HepG2 (cell line): ENCODE measurements around the gene ARHGAP21. TPM values are rescaled to one million over a fixed set of nuclear protein-coding genes. Genes with fewer than 3 reads are reported as not detected.

Experiments used
- ATF1 ChIP-seq: IDR thresholded peaks from 2 replicates; pipeline ENCODE4 v1.6.1; 2016; ENCODE audit warnings: mild to moderate bottlenecking, control low read depth
- HMG20A ChIP-seq: IDR thresholded peaks from 2 replicates; pipeline ENCODE4 v1.6.1; 2016; ENCODE audit warnings: borderline replicate concordance
- KDM2A ChIP-seq: sonication (generic); formaldehyde crosslinking; IDR thresholded peaks from 2 replicates; pipeline ENCODE4 v1.4.0; 2020; ENCODE audit warnings: low read depth, missing genetic modification reagents, borderline replicate concordance
- NAIF1 ChIP-seq: sonication (generic); formaldehyde crosslinking; IDR thresholded peaks from 2 replicates; pipeline ENCODE4 v1.5.0; 2020; ENCODE audit warnings: mild to moderate bottlenecking, missing genetic modification reagents, borderline replicate concordance
- NFIC ChIP-seq: IDR thresholded peaks from 2 replicates; pipeline ENCODE4 v1.6.1; 2012; ENCODE audit warnings: mild to moderate bottlenecking, low read length, inconsistent platforms
- PHF21A ChIP-seq: sonication (generic); formaldehyde crosslinking; IDR thresholded peaks from 2 replicates; pipeline ENCODE4 v1.5.0; 2020; ENCODE audit warnings: mild to moderate bottlenecking, missing genetic modification reagents
- POLR2A ChIP-seq, 2 experiments: IDR thresholded peaks; 2 replicates each; pipeline ENCODE4 v1.6.1; 2011; ENCODE audit warnings: low read depth in 2 of 2, low read length in 2 of 2, mild to moderate bottlenecking in 1 of 2, moderate library complexity in 1 of 2; ENCODE audit not compliant: insufficient read depth in 1 of 2
- SMAD9 ChIP-seq: sonication (generic); formaldehyde crosslinking; IDR thresholded peaks from 2 replicates; pipeline ENCODE4 v1.5.1; 2020; ENCODE audit warnings: mild to moderate bottlenecking, missing genetic modification reagents
- SPEN ChIP-seq: sonication (generic); formaldehyde crosslinking; IDR thresholded peaks from 2 replicates; pipeline ENCODE4 v1.5.1; 2020; ENCODE audit warnings: low read depth, mild to moderate bottlenecking, missing genetic modification reagents
- TAF1 ChIP-seq: sonication (generic); formaldehyde crosslinking; IDR thresholded peaks from 2 replicates; pipeline ENCODE4 v1.4.0; 2020; ENCODE audit warnings: missing genetic modification reagents
- YY1 ChIP-seq: IDR thresholded peaks from 2 replicates; pipeline ENCODE4 v1.6.1; 2011; ENCODE audit warnings: low read length, low read depth, moderate library complexity, mild to moderate bottlenecking; ENCODE audit not compliant: insufficient read depth, insufficient replicate concordance
- ZBTB1 ChIP-seq: sonication (generic); formaldehyde crosslinking; IDR thresholded peaks from 2 replicates; pipeline ENCODE4 v1.4.0; 2020; ENCODE audit warnings: missing genetic modification reagents, borderline replicate concordance
- ZNF10 ChIP-seq: sonication (generic); formaldehyde crosslinking; IDR thresholded peaks from 2 replicates; pipeline ENCODE4 v1.4.0; 2020; ENCODE audit warnings: mild to moderate bottlenecking, low read depth, missing genetic modification reagents, borderline replicate concordance
- polyA plus RNA-seq, 8 experiments: library from polyadenylated mRNA; depleted of rRNA in 3 of 8; stranded (reverse) in 7 of 8; unstranded in 1 of 8; fragments of >200 nt; fragmentation: Illumina TruSeq in 4 of 8; extraction: Trizol in 4 of 8; gene quantifications; 2 replicates each; pipeline versions ENCODE4 v1.2.1 to v1.2.3, GENCODE V29; 2011 to 2016; ENCODE audit warnings: low read depth in 4 of 8, missing spikeins in 1 of 8, mixed read lengths in 1 of 8; ENCODE audit not compliant: insufficient read depth in 1 of 8
- total RNA-seq, 5 experiments: library from RNA; depleted of rRNA; stranded (reverse); fragments of >200 nt; fragmentation: Illumina TruSeq; extraction: Trizol; gene quantifications; 2 replicates each; pipeline ENCODE4 v1.2.3, GENCODE V29; 2016; ENCODE audit warnings: low read depth in 1 of 5
- TF ChIP-seq, protein P1 (sequence below): sonication (generic); formaldehyde crosslinking; IDR thresholded peaks from 2 replicates; pipeline ENCODE4 v1.4.0; 2020; ENCODE audit warnings: missing genetic modification reagents
- TF ChIP-seq, protein P2 (sequence below): sonication (generic); formaldehyde crosslinking; IDR thresholded peaks from 2 replicates; pipeline ENCODE4 v1.4.0; 2020; ENCODE audit warnings: missing genetic modification reagents
- TF ChIP-seq, protein P3 (sequence below): sonication (generic); formaldehyde crosslinking; IDR thresholded peaks from 2 replicates; pipeline ENCODE4 v1.4.0; 2020; ENCODE audit warnings: mild to moderate bottlenecking, missing genetic modification reagents
- TF ChIP-seq, protein P4 (sequence below): IDR thresholded peaks from 2 replicates; pipeline ENCODE4 v1.6.1; 2016; ENCODE audit warnings: missing genetic modification reagents, missing compliant biosample characterization

ARHGAP21 gene
- total and polyA plus RNA-seq, 2 of the 13 experiments (the other 11 are each of a cell fraction or from before 2014, with no cell fraction given): 23.9 to 26.6 TPM

DNA sequence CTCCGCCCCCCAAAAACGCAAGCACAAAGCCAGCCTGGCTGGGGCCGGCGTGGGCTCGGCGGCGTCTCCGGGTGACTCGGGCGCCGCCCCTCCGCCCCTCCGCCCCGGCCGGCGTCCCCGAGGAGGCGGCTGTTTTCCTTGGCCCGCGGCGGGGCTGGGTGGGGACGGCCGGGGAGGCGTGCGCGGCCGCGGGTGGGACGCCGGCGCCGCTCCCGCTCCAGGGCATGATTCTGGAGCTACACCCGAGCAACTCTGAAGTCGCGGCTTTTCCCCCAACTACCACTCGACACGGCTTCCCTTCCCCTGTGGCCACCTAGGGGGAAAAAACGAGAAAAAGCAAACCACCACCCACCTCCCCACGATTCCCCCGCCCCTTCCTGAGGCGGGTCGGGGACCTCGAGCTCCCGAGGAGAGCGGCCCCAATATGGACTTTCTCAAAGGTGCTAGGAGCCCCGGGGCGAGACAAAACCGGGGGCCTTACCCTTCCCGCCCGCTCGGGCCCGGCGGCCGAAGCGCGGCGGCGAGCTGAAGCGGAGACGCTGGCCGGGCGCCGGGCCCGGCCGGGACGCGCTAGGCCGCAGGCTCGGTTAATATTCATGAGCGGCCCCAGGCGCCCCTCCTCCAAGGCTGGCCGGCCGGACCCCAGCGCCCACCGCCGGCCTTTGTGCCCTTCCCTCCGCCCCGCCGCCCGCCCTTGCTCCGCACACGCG is 856 bp downstream of the ARHGAP21 start (continued):
- TF ChIP-seq, protein P1, sequence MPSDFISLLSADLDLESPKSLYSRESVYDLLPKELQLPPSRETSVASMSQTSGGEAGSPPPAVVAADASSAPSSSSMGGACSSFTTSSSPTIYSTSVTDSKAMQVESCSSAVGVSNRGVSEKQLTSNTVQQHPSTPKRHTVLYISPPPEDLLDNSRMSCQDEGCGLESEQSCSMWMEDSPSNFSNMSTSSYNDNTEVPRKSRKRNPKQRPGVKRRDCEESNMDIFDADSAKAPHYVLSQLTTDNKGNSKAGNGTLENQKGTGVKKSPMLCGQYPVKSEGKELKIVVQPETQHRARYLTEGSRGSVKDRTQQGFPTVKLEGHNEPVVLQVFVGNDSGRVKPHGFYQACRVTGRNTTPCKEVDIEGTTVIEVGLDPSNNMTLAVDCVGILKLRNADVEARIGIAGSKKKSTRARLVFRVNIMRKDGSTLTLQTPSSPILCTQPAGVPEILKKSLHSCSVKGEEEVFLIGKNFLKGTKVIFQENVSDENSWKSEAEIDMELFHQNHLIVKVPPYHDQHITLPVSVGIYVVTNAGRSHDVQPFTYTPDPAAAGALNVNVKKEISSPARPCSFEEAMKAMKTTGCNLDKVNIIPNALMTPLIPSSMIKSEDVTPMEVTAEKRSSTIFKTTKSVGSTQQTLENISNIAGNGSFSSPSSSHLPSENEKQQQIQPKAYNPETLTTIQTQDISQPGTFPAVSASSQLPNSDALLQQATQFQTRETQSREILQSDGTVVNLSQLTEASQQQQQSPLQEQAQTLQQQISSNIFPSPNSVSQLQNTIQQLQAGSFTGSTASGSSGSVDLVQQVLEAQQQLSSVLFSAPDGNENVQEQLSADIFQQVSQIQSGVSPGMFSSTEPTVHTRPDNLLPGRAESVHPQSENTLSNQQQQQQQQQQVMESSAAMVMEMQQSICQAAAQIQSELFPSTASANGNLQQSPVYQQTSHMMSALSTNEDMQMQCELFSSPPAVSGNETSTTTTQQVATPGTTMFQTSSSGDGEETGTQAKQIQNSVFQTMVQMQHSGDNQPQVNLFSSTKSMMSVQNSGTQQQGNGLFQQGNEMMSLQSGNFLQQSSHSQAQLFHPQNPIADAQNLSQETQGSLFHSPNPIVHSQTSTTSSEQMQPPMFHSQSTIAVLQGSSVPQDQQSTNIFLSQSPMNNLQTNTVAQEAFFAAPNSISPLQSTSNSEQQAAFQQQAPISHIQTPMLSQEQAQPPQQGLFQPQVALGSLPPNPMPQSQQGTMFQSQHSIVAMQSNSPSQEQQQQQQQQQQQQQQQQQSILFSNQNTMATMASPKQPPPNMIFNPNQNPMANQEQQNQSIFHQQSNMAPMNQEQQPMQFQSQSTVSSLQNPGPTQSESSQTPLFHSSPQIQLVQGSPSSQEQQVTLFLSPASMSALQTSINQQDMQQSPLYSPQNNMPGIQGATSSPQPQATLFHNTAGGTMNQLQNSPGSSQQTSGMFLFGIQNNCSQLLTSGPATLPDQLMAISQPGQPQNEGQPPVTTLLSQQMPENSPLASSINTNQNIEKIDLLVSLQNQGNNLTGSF (CRISPR knock-in tag): 0 out of 2 replicates have a peak, but pooled peaks have one; percentile 28
- TF ChIP-seq KDM2A (CRISPR knock-in tag) (peak; percentile 59), TAF1 (CRISPR knock-in tag) (0 out of 2 replicates have a peak, but pooled peaks have one; percentile 28), NFIC (no peak), SPEN (CRISPR knock-in tag) (no peak), POLR2A (IDR thresholded peaks at IDR 0.05; ENCODE audit: insufficient read depth in 1 of 2, low read depth in 2 of 2, low read length in 2 of 2) (peak in 1 of 2 experiments; percentile 62; a peak in 3 of 4 replicates), ZNF10 (CRISPR knock-in tag) (no peak), ZBTB1 (no peak), HMG20A (CRISPR knock-in tag) (no peak), PHF21A (CRISPR knock-in tag) (0 out of 2 replicates have a peak, but pooled peaks have one; percentile 9), ATF1 (no peak), SMAD9 (CRISPR knock-in tag) (no peak), NAIF1 (no peak), YY1 (no peak)
- TF ChIP-seq, protein P2, sequence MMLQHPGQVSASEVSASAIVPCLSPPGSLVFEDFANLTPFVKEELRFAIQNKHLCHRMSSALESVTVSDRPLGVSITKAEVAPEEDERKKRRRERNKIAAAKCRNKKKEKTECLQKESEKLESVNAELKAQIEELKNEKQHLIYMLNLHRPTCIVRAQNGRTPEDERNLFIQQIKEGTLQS (CRISPR knock-in tag): no peak
- TF ChIP-seq, protein P3, sequence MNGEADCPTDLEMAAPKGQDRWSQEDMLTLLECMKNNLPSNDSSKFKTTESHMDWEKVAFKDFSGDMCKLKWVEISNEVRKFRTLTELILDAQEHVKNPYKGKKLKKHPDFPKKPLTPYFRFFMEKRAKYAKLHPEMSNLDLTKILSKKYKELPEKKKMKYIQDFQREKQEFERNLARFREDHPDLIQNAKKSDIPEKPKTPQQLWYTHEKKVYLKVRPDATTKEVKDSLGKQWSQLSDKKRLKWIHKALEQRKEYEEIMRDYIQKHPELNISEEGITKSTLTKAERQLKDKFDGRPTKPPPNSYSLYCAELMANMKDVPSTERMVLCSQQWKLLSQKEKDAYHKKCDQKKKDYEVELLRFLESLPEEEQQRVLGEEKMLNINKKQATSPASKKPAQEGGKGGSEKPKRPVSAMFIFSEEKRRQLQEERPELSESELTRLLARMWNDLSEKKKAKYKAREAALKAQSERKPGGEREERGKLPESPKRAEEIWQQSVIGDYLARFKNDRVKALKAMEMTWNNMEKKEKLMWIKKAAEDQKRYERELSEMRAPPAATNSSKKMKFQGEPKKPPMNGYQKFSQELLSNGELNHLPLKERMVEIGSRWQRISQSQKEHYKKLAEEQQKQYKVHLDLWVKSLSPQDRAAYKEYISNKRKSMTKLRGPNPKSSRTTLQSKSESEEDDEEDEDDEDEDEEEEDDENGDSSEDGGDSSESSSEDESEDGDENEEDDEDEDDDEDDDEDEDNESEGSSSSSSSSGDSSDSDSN: peak; percentile 75
- TF ChIP-seq, protein P4, sequence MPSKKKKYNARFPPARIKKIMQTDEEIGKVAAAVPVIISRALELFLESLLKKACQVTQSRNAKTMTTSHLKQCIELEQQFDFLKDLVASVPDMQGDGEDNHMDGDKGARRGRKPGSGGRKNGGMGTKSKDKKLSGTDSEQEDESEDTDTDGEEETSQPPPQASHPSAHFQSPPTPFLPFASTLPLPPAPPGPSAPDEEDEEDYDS (CRISPR knock-in tag): 0 out of 2 replicates have a peak, but pooled peaks have one; percentile 34
